Ammon's horn (tissue), 1 donor: ENCODE measurements around the gene RNF26.

Experiments used
- DNase-seq: peaks from one replicate; pipeline ENCODE4 v3.0.0-alpha.2; 2016; ENCODE audit warnings: low spot score

The RNF26 gene

GRCh38 chr11:119334174-119334930, at the start of gene RNF26:
Gene RNF26, plus strand, starts transcription at chr11:119334527. Its CDS starts 596 bp downstream, at chr11:119335123.
- DNase-seq: peak; percentile 99

- DNase-seq: no peak
These were observed 48.9 kb upstream of the RNF26 start for GRCh38 chr11:119285431-119285830.

- DNase-seq: no peak
These were observed 46.1 kb upstream of the RNF26 start for GRCh38 chr11:119288219-119288618.

- no peak for DNase-seq
These were observed 43.3 kb upstream of the RNF26 start for GRCh38 chr11:119290894-119291497.

- no peak for DNase-seq
These were observed 40.9 kb upstream of the RNF26 start for GRCh38 chr11:119293461-119293860.

GRCh38 chr11:119295178-119295577, 39.1 kb upstream of the RNF26 start:
- DNase-seq: no peak

- DNase-seq: no peak
These were observed 36.4 kb upstream of the RNF26 start for GRCh38 chr11:119297938-119298337.

- DNase-seq: no peak
These were observed 35.6 kb upstream of the RNF26 start for GRCh38 chr11:119298726-119299125.

- DNase-seq: no peak
These were observed 34.9 kb upstream of the RNF26 start for GRCh38 chr11:119299416-119299815.

GRCh38 chr11:119300198-119300964, 33.9 kb upstream of the RNF26 start:
- no peak for DNase-seq

GRCh38 chr11:119303227-119303718, 31.1 kb upstream of the RNF26 start:
- DNase-seq: no peak

- DNase-seq: no peak
These were observed 28.6 kb upstream of the RNF26 start for GRCh38 chr11:119305556-119306372.

GRCh38 chr11:119306373-119306890, 27.9 kb upstream of the RNF26 start:
- DNase-seq: no peak

GRCh38 chr11:119307219-119307618, 27.1 kb upstream of the RNF26 start:
- DNase-seq: no peak

- DNase-seq: no peak
These were observed 26.4 kb upstream of the RNF26 start for GRCh38 chr11:119307974-119308373.

GRCh38 chr11:119309411-119309810, 24.9 kb upstream of the RNF26 start:
- no peak for DNase-seq

- DNase-seq: no peak
These were observed 24.2 kb upstream of the RNF26 start for GRCh38 chr11:119309953-119310681.

GRCh38 chr11:119310682-119311052, 23.7 kb upstream of the RNF26 start:
- no peak for DNase-seq

GRCh38 chr11:119314726-119315125, 19.6 kb upstream of the RNF26 start:
- DNase-seq: no peak

- peak; percentile 75 for DNase-seq
These were observed 19.0 kb upstream of the RNF26 start for GRCh38 chr11:119315131-119316015.
